Measurements from ENCODE around the gene TXNDC12. TPM values are rescaled to one million over a fixed set of nuclear protein-coding genes. Genes with fewer than 3 reads are reported as not detected.
"Not testable (repeated sequence)": the region's sequence is repeated elsewhere in the genome, so short reads cannot be mapped to it uniquely, and the experiment has no call there.

TXNDC12 gene
- polyA plus RNA-seq, 1 donor from 2014 or later: 42.3 TPM

DNA sequence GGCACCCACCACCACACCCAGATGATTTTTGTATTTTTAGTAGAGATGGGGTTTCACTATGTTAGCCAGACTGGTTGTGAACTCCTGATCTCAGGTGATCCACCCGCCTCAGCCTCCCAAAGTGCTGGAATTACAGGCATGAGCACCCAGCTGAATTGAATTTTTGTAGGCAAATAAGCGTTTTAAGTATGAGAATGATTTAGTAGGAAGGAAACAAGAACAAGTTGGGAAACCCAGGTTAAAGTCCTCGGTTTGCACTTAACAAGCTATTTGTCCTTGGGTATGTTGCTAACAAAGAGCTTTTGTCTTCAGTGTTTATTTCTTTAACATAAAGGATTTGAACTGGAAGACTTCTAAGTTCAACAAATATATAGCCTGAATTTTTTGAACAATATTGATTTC lies 25.0 kb upstream of the TXNDC12 start:
- H4K20me1 ChIP-seq (ENCODE audit: insufficient read depth): no peaks in the 10 kb centered on the region
- no peaks in the 10 kb centered on the region for H3F3A ChIP-seq (ENCODE audit: insufficient read depth, low read length, poor library complexity, severe bottlenecking)
- no peak overlapping the region for H3K4me3 ChIP-seq (ENCODE audit: low read length)
- H3K9ac ChIP-seq (ENCODE audit: low read length): no peak overlapping the region
- no peak overlapping the region for H3K27ac ChIP-seq (ENCODE audit: low read length)
- H2AFZ ChIP-seq (ENCODE audit: low read depth, low read length): no peak overlapping the region
- no peaks in the 10 kb centered on the region for H3K9me2 ChIP-seq (ENCODE audit: insufficient read depth, low read length)
- no peaks in the 10 kb centered on the region for H3K36me3 ChIP-seq (ENCODE audit: insufficient read depth, low read length)
- TF ChIP-seq, protein P1, sequence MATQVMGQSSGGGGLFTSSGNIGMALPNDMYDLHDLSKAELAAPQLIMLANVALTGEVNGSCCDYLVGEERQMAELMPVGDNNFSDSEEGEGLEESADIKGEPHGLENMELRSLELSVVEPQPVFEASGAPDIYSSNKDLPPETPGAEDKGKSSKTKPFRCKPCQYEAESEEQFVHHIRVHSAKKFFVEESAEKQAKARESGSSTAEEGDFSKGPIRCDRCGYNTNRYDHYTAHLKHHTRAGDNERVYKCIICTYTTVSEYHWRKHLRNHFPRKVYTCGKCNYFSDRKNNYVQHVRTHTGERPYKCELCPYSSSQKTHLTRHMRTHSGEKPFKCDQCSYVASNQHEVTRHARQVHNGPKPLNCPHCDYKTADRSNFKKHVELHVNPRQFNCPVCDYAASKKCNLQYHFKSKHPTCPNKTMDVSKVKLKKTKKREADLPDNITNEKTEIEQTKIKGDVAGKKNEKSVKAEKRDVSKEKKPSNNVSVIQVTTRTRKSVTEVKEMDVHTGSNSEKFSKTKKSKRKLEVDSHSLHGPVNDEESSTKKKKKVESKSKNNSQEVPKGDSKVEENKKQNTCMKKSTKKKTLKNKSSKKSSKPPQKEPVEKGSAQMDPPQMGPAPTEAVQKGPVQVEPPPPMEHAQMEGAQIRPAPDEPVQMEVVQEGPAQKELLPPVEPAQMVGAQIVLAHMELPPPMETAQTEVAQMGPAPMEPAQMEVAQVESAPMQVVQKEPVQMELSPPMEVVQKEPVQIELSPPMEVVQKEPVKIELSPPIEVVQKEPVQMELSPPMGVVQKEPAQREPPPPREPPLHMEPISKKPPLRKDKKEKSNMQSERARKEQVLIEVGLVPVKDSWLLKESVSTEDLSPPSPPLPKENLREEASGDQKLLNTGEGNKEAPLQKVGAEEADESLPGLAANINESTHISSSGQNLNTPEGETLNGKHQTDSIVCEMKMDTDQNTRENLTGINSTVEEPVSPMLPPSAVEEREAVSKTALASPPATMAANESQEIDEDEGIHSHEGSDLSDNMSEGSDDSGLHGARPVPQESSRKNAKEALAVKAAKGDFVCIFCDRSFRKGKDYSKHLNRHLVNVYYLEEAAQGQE (IDR thresholded peaks at IDR 0.05; ENCODE audit: borderline replicate concordance): no peak
- H3K9me3 ChIP-seq (ENCODE audit: low read length): no peaks in the 10 kb centered on the region
- H3K79me2 ChIP-seq (replicated peaks; ENCODE audit: insufficient read depth, low read length): peaks cover 18% of the 10 kb centered on the region
- no peaks in the 10 kb centered on the region for H3K27me3 ChIP-seq (ENCODE audit: insufficient read depth, low read depth, low read length)
- H3K4me2 ChIP-seq (ENCODE audit: low read length): no peak overlapping the region

DNA sequence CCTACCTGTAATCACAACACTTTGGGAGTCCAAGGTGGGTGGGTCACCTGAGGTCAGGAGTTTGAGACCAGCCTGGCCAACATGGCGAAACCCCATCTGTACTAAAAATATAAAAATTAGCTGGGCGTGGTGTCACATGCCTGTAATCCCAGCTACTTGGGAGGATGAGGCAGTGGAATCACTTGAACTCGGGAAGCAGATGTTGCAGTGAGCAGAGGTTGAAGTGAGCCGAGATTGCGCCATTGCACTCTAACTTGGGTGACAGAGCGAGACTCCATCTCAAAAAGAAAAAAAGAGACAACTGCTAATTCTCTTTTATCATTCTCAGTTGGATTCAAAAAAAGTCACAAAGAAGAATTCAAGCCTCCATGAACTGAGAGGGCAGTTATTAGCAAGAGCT lies 22.3 kb upstream of the TXNDC12 start:
- not testable (repeated sequence) for H4K20me1 ChIP-seq (ENCODE audit: insufficient read depth); H2AFZ ChIP-seq (ENCODE audit: low read depth, low read length); H3K36me3 ChIP-seq (ENCODE audit: insufficient read depth, low read length); H3K4me3 ChIP-seq (ENCODE audit: low read length); H3K9me3 ChIP-seq (ENCODE audit: low read length); H3K9me2 ChIP-seq (ENCODE audit: insufficient read depth, low read length); H3F3A ChIP-seq (ENCODE audit: insufficient read depth, low read length, poor library complexity, severe bottlenecking); H3K27me3 ChIP-seq (ENCODE audit: insufficient read depth, low read depth, low read length); H3K9ac ChIP-seq (ENCODE audit: low read length); H3K4me2 ChIP-seq (ENCODE audit: low read length)
- peaks cover 20% of the 10 kb centered on the region for H3K79me2 ChIP-seq (replicated peaks; ENCODE audit: insufficient read depth, low read length)
- H3K27ac ChIP-seq (ENCODE audit: low read length): peak overlapping the region; percentile 68

DNA sequence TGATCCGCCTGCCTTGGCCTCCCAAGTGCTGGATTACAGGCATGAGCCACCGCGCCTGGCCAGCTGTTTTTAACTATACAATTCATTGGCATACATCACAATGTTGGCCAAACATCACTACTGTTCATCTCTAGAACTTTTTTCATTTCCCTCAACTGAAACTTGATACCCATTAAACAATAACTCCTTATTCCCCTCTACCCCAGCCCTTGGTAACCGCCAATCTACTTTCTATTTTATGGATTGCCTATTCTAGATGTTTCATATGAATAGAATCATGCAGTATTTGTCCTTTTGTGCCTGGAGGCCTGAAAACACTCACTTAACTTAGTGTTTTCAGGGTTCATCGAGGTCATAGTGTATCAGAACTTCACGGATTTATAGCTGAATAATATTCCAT lies 17.3 kb upstream of the TXNDC12 start:
- Histone ChIP-seq H3F3A (ENCODE audit: insufficient read depth, low read length, poor library complexity, severe bottlenecking) (no peaks in the 10 kb centered on the region), H2AFZ (ENCODE audit: low read depth, low read length) (no peak overlapping the region), H3K4me2 (ENCODE audit: low read length) (no peak overlapping the region), H3K27ac (ENCODE audit: low read length) (no peak overlapping the region), H3K36me3 (ENCODE audit: insufficient read depth, low read length) (peaks cover 8% of the 10 kb centered on the region), H3K79me2 (replicated peaks; ENCODE audit: insufficient read depth, low read length) (peaks cover 15% of the 10 kb centered on the region), H3K9me2 (ENCODE audit: insufficient read depth, low read length) (no peaks in the 10 kb centered on the region), H3K27me3 (ENCODE audit: insufficient read depth, low read depth, low read length) (no peaks in the 10 kb centered on the region), H3K9me3 (ENCODE audit: low read length) (no peaks in the 10 kb centered on the region), H3K9ac (ENCODE audit: low read length) (no peak overlapping the region), H3K4me3 (ENCODE audit: low read length) (no peak overlapping the region), H4K20me1 (ENCODE audit: insufficient read depth) (no peaks in the 10 kb centered on the region)
- no peak for TF ChIP-seq POLR2AphosphoS5 (IDR thresholded peaks at IDR 0.05)

DNA sequence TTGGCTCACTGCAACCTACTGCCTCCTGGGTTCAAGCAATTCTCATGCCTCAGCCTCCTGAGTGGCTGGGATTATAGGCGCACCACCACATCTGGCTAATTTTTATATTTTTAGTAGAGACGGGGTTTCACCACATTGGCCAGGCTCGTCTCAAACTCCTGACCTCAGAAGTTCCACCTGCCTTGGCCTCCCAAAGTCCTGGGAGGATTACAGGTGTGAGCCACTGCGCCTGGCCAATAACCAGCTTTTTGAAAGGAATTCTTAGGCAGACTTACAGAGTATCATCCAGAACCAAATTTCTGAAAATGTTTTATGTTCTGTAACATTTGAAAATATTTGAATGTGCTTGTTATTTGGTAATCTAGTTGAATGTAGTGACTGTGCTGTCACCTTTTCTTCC lies 15.7 kb upstream of the TXNDC12 start:
- Histone ChIP-seq H3K36me3 (ENCODE audit: insufficient read depth, low read length) (peaks cover 8% of the 10 kb centered on the region), H3K9ac (ENCODE audit: low read length) (no peak overlapping the region), H3K9me3 (ENCODE audit: low read length) (no peaks in the 10 kb centered on the region), H3K9me2 (ENCODE audit: insufficient read depth, low read length) (no peaks in the 10 kb centered on the region), H4K20me1 (ENCODE audit: insufficient read depth) (no peaks in the 10 kb centered on the region), H3F3A (ENCODE audit: insufficient read depth, low read length, poor library complexity, severe bottlenecking) (no peaks in the 10 kb centered on the region), H3K4me3 (ENCODE audit: low read length) (no peak overlapping the region), H3K79me2 (replicated peaks; ENCODE audit: insufficient read depth, low read length) (peaks cover 17% of the 10 kb centered on the region), H3K4me2 (ENCODE audit: low read length) (no peak overlapping the region), H2AFZ (ENCODE audit: low read depth, low read length) (no peak overlapping the region), H3K27me3 (ENCODE audit: insufficient read depth, low read depth, low read length) (no peaks in the 10 kb centered on the region), H3K27ac (ENCODE audit: low read length) (no peak overlapping the region)
- TF ChIP-seq EZH2 (IDR thresholded peaks at IDR 0.05; ENCODE audit: borderline replicate concordance, insufficient read depth, low read length, poor library complexity, severe bottlenecking) (no peak), MXI1 (conservative IDR thresholded peaks at IDR 0.05; ENCODE audit: poor library complexity, severe bottlenecking) (no peak), POLR2AphosphoS5 (IDR thresholded peaks at IDR 0.05) (no peak), TAF1 (IDR thresholded peaks at IDR 0.05; ENCODE audit: low read depth) (no peak), SMC3 (conservative IDR thresholded peaks at IDR 0.05; ENCODE audit: poor library complexity) (no peak), RAD21 (conservative IDR thresholded peaks at IDR 0.05) (no peak), EP300 (conservative IDR thresholded peaks at IDR 0.05; ENCODE audit: poor library complexity, severe bottlenecking) (no peak)
- TF ChIP-seq, protein P1 (IDR thresholded peaks at IDR 0.05; ENCODE audit: borderline replicate concordance): no peak
- TF ChIP-seq, protein P2, sequence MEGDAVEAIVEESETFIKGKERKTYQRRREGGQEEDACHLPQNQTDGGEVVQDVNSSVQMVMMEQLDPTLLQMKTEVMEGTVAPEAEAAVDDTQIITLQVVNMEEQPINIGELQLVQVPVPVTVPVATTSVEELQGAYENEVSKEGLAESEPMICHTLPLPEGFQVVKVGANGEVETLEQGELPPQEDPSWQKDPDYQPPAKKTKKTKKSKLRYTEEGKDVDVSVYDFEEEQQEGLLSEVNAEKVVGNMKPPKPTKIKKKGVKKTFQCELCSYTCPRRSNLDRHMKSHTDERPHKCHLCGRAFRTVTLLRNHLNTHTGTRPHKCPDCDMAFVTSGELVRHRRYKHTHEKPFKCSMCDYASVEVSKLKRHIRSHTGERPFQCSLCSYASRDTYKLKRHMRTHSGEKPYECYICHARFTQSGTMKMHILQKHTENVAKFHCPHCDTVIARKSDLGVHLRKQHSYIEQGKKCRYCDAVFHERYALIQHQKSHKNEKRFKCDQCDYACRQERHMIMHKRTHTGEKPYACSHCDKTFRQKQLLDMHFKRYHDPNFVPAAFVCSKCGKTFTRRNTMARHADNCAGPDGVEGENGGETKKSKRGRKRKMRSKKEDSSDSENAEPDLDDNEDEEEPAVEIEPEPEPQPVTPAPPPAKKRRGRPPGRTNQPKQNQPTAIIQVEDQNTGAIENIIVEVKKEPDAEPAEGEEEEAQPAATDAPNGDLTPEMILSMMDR (IDR thresholded peaks at IDR 0.05; ENCODE audit: poor library complexity, severe bottlenecking): no peak

All from neural cell (in vitro differentiated cells).